K562 (cell line): ENCODE data around the gene NDUFAF4. TPM values are rescaled to one million over a fixed set of nuclear protein-coding genes. Genes with fewer than 3 reads are reported as not detected.

Experiments used
- ATAC-seq: fragments of 200-7000 bp; cut with Tn5 transposase; 3 replicates; pipeline ENCODE4 v1.9.1; 2020; ENCODE audit warnings: moderate library complexity
- BruUV-seq: library from RNA; stranded (reverse); fragments of 400-500 nt; replicated peaks from 2 replicates; lab custom pipeline; 2021; lab: Mats Ljungman, UMichigan
- CTCF ChIA-PET: fragments of 300-600 bp; formaldehyde crosslinking; extraction: SDS; loops from one replicate; lab custom pipeline; 2021; ENCODE audit warnings: low intra/inter-chr PET ratio; lab: Yijun Ruan, JAX
- POLR2A ChIA-PET: fragments of 300-600, 350-650 bp; sonication (Branson Sonifier 250); formaldehyde crosslinking; extraction: SDS; loops from one replicate; lab custom pipeline; 2021; ENCODE audit warnings: antibody characterized with exemption, inconsistent platforms; lab: Yijun Ruan, JAX
- DNase-seq, 4 experiments: peaks; one replicate each; pipeline versions ENCODE4 v3.0.0 to v3.0.0-alpha.2; 2011 to 2018; ENCODE audit warnings: low spot score in 3 of 4, mixed read lengths in 3 of 4; ENCODE audit errors: extremely low read depth in 1 of 4
- FAIRE-seq: peaks from 2 replicates; lab custom pipeline; 2011; peaks lifted over from hg19 to GRCh38; lab: Jason Lieb, UNC
- H2AFZ ChIP-seq: 2 replicates; pipeline ENCODE4 v1.6.0; 2011; ENCODE audit warnings: low read depth, low read length, control low read depth, inconsistent platforms
- H3K27ac ChIP-seq: fragments of 200-600 bp; 3 replicates; pipeline ENCODE4 v1.8.0; 2011; ENCODE audit warnings: low read depth, mild to moderate bottlenecking, control low read depth, inconsistent platforms, low read length, moderate library complexity, mixed read lengths; ENCODE audit errors: extremely low read depth
- H3K27me3 ChIP-seq, 2 experiments: fragments of 300-600 bp in 1 of 2; 2 replicates in 1 of 2; 3 replicates in 1 of 2; pipeline versions ENCODE4 v1.6.0 to v1.8.0; 2011; ENCODE audit warnings: inconsistent platforms in 2 of 2, low read length in 2 of 2, mild to moderate bottlenecking in 1 of 2, mixed read lengths in 1 of 2, moderate library complexity in 1 of 2; ENCODE audit not compliant: control insufficient read depth in 2 of 2, insufficient read depth in 2 of 2
- H3K36me3 ChIP-seq: fragments of 300-600 bp; 3 replicates; pipeline ENCODE4 v1.8.0; 2011; ENCODE audit warnings: mild to moderate bottlenecking, low read length, inconsistent platforms; ENCODE audit not compliant: control insufficient read depth, insufficient read depth
- H3K4me1 ChIP-seq, 2 experiments: fragments of 200-600 bp in 1 of 2; replicated peaks in 1 of 2; 2 replicates in 1 of 2; 3 replicates in 1 of 2; pipeline versions ENCODE4 v1.5.1 to v1.8.0; 2011; ENCODE audit warnings: inconsistent platforms in 2 of 2, low read length in 2 of 2, mild to moderate bottlenecking in 1 of 2, mixed read lengths in 1 of 2, moderate library complexity in 1 of 2; ENCODE audit not compliant: control insufficient read depth in 2 of 2, insufficient read depth in 2 of 2
- H3K4me2 ChIP-seq: 2 replicates; pipeline ENCODE4 v1.6.1; 2011; ENCODE audit warnings: low read length, control low read depth, inconsistent platforms, mixed read lengths; ENCODE audit not compliant: insufficient read depth
- H3K4me3 ChIP-seq: fragments of 200-600 bp; sonication (generic), shearing (Covaris generic); 2 replicates; pipeline ENCODE4 v1.5.1; 2016; ENCODE audit warnings: control low read depth, inconsistent platforms
- H3K79me2 ChIP-seq: fragments of 200-600 bp; 3 replicates; pipeline ENCODE4 v1.8.0; 2011; ENCODE audit warnings: low read length, inconsistent platforms; ENCODE audit not compliant: control insufficient read depth, insufficient read depth
- H3K9ac ChIP-seq, 2 experiments: 2 replicates each; pipeline versions ENCODE4 v1.6.0 to v1.6.1; 2011; ENCODE audit warnings: low read depth in 2 of 2, low read length in 2 of 2, control low read depth in 1 of 2, inconsistent platforms in 1 of 2, mild to moderate bottlenecking in 1 of 2, mixed read lengths in 1 of 2; ENCODE audit not compliant: insufficient read depth in 1 of 2
- H3K9me1 ChIP-seq: one replicate; pipeline ENCODE4 v1.6.0; 2011; ENCODE audit warnings: inconsistent platforms, mild to moderate bottlenecking, low read length, moderate library complexity; ENCODE audit not compliant: control insufficient read depth, insufficient read depth
- H3K9me3 ChIP-seq: replicated peaks from 2 replicates; pipeline ENCODE4 v1.5.1; 2011; ENCODE audit warnings: low read depth, low read length, inconsistent platforms; ENCODE audit not compliant: control insufficient read depth, insufficient read depth
- H4K20me1 ChIP-seq: replicated peaks from 2 replicates; pipeline ENCODE4 v1.6.1; 2011; ENCODE audit warnings: low read length, inconsistent platforms, mixed read lengths; ENCODE audit not compliant: control insufficient read depth, insufficient read depth
- L3MBTL2 ChIP-seq: fragments of 450-650 bp; IDR thresholded peaks from 2 replicates; pipeline ENCODE4 v1.6.1; 2016; ENCODE audit warnings: mild to moderate bottlenecking, moderate library complexity
- SFPQ ChIP-seq: fragments of 200-400 bp; formaldehyde crosslinking; IDR thresholded peaks from 2 replicates; pipeline ENCODE4 v1.6.1; 2017; ENCODE audit warnings: mild to moderate bottlenecking, low read depth, low read length, moderate library complexity
- ZNF217 ChIP-seq: sonication (generic); formaldehyde crosslinking; IDR thresholded peaks from 2 replicates; pipeline ENCODE4 v1.8.0; 2022; ENCODE audit warnings: mild to moderate bottlenecking, missing genetic modification reagents
- WGBS: fragments of 100-300 bp; shearing (Covaris generic); methylation state at CpG from one replicate; pipeline ENCODE4 v1.1.6; 2016; ENCODE audit warnings: low coverage, mixed read lengths; ENCODE audit not compliant: insufficient coverage; ENCODE audit errors: missing lambda C conversion rate; 5-methylcytosine and 5-hydroxymethylcytosine counted together
- in situ Hi-C: fragments of 300-500 bp; cut with MboI; formaldehyde crosslinking; loops from 4 replicates; pipeline ENCODE4 v1.15.0; 2018; ENCODE audit warnings: inconsistent platforms, mixed read lengths
- intact Hi-C: fragments of 100-400 bp; cut with micrococcal nuclease; formaldehyde crosslinking; loops from 2 replicates; pipeline ENCODE4 v1.14.2; 2022
- polyA plus RNA-seq, 8 experiments: library from polyadenylated mRNA; depleted of rRNA in 4 of 8; stranded (reverse) in 5 of 8; unstranded in 3 of 8; fragments of >200 nt; fragmentation: Nextera tagmentation in 2 of 8; fragmentation: Illumina TruSeq in 1 of 8; extraction: Ambion mirVana in 2 of 8; extraction: Trizol in 1 of 8; gene quantifications; 2 replicates each; pipeline versions ENCODE4 v1.2.1 to v1.2.3, GENCODE V29; 2011 to 2014; ENCODE audit warnings: inconsistent platforms in 1 of 8, missing spikeins in 1 of 8
- total RNA-seq, 7 experiments: library from RNA; depleted of rRNA in 6 of 7; stranded (reverse); fragments of >200 nt in 6 of 7; fragmentation: Illumina TruSeq in 2 of 7; extraction: Trizol in 2 of 7; gene quantifications; 2 replicates each; pipeline versions ENCODE4 v1.2.1 to v1.2.3, GENCODE V29; 2011 to 2021; ENCODE audit warnings: low replicate concordance in 1 of 7
- TF ChIP-seq, protein P1 (sequence below), 2 experiments: IDR thresholded peaks; 2 replicates each; pipeline ENCODE4 v1.6.1; 2012; ENCODE audit warnings: improper control_type of control experiment in 2 of 2, low read depth in 2 of 2, low read length in 2 of 2, borderline replicate concordance in 1 of 2
- TF ChIP-seq, protein P2 (sequence below): fragments of 250-450 bp; sonication (Bioruptor Pico); IDR thresholded peaks from 2 replicates; pipeline ENCODE4 v1.4.0; 2020; ENCODE audit warnings: mild to moderate bottlenecking, moderate library complexity
- TF ChIP-seq, protein P3 (sequence below): sonication (generic); formaldehyde crosslinking; IDR thresholded peaks from 2 replicates; pipeline ENCODE4 v1.8.1; 2022; ENCODE audit warnings: missing genetic modification reagents

The NDUFAF4 gene
- total and polyA plus RNA-seq, 9 of the 15 experiments (the other 6 are each of a cell fraction or from before 2014, with no cell fraction given) = 45.0 to 418 (median 136) TPM

GRCh38 chr6:96900873-96901272 lies 3.2 kb upstream of the NDUFAF4 start:
- intact Hi-C loops = no loop called here
- BruUV-seq = no TSS peak
- no peak for FAIRE-seq

More at GRCh38 chr6:96900873-96901272, 3.2 kb upstream of the NDUFAF4 start:
- Histone ChIP-seq H3K79me2 (peaks cover 21% of the 10 kb centered on the region), H3K36me3 (peaks cover 8% of the 10 kb centered on the region), H2AFZ (no peak overlapping the region), H3K4me1 (peaks cover 4 to 13% of the 10 kb centered on the region in 2 experiments; a peak in 4 of 5 replicates), H4K20me1 (no peaks in the 10 kb centered on the region), H3K27me3 (no peaks in the 10 kb centered on the region; a peak in 1 of 5 replicates), H3K27ac (no peak overlapping the region), H3K4me3 (no peak overlapping the region), H3K4me2 (no peak overlapping the region), H3K9me1 (no peaks in the 10 kb centered on the region), H3K9me3 (no peaks in the 10 kb centered on the region), H3K9ac (no peak overlapping the region)
- ATAC-seq (no peak), DNase-seq (no peak)
- TF ChIP-seq ZNF217 (CRISPR knock-in tag) = no peak
- no peak for TF ChIP-seq SFPQ
- TF ChIP-seq, protein P1, sequence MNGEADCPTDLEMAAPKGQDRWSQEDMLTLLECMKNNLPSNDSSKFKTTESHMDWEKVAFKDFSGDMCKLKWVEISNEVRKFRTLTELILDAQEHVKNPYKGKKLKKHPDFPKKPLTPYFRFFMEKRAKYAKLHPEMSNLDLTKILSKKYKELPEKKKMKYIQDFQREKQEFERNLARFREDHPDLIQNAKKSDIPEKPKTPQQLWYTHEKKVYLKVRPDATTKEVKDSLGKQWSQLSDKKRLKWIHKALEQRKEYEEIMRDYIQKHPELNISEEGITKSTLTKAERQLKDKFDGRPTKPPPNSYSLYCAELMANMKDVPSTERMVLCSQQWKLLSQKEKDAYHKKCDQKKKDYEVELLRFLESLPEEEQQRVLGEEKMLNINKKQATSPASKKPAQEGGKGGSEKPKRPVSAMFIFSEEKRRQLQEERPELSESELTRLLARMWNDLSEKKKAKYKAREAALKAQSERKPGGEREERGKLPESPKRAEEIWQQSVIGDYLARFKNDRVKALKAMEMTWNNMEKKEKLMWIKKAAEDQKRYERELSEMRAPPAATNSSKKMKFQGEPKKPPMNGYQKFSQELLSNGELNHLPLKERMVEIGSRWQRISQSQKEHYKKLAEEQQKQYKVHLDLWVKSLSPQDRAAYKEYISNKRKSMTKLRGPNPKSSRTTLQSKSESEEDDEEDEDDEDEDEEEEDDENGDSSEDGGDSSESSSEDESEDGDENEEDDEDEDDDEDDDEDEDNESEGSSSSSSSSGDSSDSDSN (IDR thresholded peaks at IDR 0.05; ENCODE audit: borderline replicate concordance in 1 of 2, low read depth in 2 of 2, low read length in 2 of 2) = no peak
- TF ChIP-seq L3MBTL2 = no peak
- TF ChIP-seq, protein P2, sequence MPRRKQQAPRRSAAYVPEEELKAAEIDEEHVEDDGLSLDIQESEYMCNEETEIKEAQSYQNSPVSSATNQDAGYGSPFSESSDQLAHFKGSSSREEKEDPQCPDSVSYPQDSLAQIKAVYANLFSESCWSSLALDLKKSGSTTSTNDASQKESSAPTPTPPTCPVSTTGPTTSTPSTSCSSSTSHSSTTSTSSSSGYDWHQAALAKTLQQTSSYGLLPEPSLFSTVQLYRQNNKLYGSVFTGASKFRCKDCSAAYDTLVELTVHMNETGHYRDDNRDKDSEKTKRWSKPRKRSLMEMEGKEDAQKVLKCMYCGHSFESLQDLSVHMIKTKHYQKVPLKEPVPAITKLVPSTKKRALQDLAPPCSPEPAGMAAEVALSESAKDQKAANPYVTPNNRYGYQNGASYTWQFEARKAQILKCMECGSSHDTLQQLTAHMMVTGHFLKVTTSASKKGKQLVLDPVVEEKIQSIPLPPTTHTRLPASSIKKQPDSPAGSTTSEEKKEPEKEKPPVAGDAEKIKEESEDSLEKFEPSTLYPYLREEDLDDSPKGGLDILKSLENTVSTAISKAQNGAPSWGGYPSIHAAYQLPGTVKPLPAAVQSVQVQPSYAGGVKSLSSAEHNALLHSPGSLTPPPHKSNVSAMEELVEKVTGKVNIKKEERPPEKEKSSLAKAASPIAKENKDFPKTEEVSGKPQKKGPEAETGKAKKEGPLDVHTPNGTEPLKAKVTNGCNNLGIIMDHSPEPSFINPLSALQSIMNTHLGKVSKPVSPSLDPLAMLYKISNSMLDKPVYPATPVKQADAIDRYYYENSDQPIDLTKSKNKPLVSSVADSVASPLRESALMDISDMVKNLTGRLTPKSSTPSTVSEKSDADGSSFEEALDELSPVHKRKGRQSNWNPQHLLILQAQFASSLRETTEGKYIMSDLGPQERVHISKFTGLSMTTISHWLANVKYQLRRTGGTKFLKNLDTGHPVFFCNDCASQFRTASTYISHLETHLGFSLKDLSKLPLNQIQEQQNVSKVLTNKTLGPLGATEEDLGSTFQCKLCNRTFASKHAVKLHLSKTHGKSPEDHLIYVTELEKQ (CRISPR knock-in tag) = no peak
- TF ChIP-seq, protein P3, sequence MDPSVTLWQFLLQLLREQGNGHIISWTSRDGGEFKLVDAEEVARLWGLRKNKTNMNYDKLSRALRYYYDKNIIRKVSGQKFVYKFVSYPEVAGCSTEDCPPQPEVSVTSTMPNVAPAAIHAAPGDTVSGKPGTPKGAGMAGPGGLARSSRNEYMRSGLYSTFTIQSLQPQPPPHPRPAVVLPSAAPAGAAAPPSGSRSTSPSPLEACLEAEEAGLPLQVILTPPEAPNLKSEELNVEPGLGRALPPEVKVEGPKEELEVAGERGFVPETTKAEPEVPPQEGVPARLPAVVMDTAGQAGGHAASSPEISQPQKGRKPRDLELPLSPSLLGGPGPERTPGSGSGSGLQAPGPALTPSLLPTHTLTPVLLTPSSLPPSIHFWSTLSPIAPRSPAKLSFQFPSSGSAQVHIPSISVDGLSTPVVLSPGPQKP (CRISPR knock-in tag) = no peak
- ChIA-PET POLR2A (no interaction called here), CTCF (interaction anchor here (0.6 to 3.5 kb wide), 2 partner anchors 158 to 564 kb away, joined by 4 to 20 read pairs; no protein-coding TSS in a partner anchor)
- in situ Hi-C loops = loop anchor here (5.0 kb wide), 1 partner anchor 151 kb away; no protein-coding TSS in a partner anchor
- 65% methylated on average over 2 of the region's 2 CpGs for WGBS
